NCI-H187 treated with DMSO at 0.1 percent for 48 hours (cell line): Measurements from ENCODE around the gene SNCA.

Experiments used
- DNase-seq: peaks from one replicate; lab custom pipeline; 2025; lab: John Stamatoyannopoulos, UW

Gene SNCA

GRCh38 chr4:89836897-89837384 lies at the start of gene SNCA:
SNCA (minus strand) TSS chr4:89837161; CDS start chr4:89835667, 1,494 bp downstream.
- DNase-seq = peak; percentile 32

- no peak for DNase-seq
Measured at GRCh38 chr4:89879215-89879614, 42.3 kb upstream of the SNCA start.

DNA sequence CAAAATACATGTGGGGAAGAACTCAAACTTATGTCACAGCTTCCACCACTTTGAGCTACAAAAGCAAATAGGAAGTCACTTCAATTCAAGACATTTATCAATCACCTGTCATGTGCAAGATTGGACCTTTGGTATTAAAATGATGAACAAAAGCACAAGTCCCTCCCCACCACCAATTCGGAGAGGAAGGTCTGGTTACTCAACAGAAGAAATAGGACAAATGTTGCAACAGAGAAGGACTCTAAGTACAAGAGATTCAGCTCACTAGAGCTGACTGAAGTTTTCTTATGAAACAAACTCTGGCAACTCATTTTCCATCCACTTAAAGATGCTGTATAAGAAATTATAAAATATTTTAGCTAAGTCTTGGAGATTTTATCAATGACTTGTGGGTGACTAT lies 41.6 kb upstream of the SNCA start:
- DNase-seq = no peak

DNA sequence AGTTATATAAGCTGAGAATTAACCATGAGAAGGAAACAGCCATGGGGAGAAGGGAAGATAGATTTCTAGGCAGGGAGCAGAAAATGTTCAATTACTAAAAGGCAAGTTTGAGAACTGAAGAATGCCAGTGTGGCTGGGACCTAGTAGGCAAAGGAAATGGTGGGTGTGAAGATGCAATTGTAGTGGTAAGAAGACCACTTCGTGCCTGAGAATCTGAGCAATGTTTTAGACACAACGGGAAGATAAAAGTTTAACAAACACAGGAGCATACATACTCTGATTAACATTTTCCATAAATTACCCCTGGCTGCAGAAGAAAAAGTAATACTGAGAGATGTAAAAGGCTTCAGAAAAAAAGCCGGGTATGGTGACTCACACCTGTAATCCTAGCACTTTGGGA lies 39.6 kb upstream of the SNCA start:
- no peak for DNase-seq

GRCh38 chr4:89871211-89871610 lies 34.2 kb upstream of the SNCA start:
- no peak for DNase-seq

GRCh38 chr4:89868999-89869589 lies 32.1 kb upstream of the SNCA start:
- no peak for DNase-seq

DNA sequence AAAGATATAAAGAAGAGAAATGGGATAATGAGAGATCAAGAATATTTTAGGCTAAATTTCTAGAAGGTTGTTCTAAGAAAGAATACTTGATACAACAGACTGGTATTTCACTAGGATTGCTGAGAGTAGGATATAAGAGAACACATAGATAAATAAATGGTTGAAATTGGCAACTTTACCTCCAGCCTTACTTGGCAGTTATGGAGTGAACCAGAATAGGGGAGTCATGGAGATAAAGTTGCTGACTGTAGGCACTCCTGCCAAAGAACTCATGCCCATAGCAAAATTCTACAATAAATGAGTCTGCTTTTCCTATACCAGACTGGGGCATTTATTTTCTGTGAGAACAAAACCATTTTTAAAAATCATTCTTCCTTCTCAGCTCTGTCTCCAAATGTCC lies 31.3 kb upstream of the SNCA start:
- DNase-seq = no peak

GRCh38 chr4:89863533-89863932 lies 26.6 kb upstream of the SNCA start:
- no peak for DNase-seq

GRCh38 chr4:89860971-89861370 lies 24.0 kb upstream of the SNCA start:
- DNase-seq = no peak

- DNase-seq = no peak
Measured at GRCh38 chr4:89855236-89855635, 18.3 kb upstream of the SNCA start.

GRCh38 chr4:89847571-89848325 lies 10.8 kb upstream of the SNCA start:
- peak; percentile 27 for DNase-seq

GRCh38 chr4:89839558-89839957 lies 2.6 kb upstream of the SNCA start:
- DNase-seq = no peak

- DNase-seq = no peak
Measured at GRCh38 chr4:89837993-89838390, 1.0 kb upstream of the SNCA start.

DNA sequence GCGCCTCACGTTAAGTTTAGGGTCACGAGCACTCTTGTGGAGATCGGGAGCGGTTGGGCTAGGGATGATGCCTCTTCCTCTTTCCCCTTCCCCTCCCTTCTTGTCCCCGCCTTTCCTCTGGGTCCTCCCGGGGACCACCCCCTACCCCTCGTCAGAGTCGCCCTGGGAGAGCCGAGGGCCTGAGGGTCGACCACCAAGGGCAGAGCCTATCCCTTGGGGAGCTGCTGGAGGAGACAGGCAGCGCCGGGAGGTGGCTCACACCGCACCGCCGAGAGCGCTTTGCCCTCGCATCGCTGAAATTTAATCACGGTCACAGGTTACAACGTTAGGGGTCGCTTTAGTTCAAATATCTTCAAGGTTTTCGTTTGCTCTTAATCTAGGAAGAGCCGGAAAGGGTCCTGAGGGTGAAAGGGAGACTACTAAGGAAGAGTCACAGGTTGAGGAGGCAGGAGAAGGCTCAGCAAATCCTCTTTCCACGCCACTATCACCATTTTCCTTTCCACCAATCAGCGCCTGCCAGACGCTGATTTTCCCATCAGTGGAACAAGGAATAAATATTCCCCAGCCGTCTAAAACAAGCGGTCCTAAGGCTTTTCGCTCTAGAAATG lies 528 bp upstream of the SNCA start:
- DNase-seq = no peak

- DNase-seq = no peak
Measured at GRCh38 chr4:89836031-89836745, 773 bp downstream of the SNCA start.

DNA sequence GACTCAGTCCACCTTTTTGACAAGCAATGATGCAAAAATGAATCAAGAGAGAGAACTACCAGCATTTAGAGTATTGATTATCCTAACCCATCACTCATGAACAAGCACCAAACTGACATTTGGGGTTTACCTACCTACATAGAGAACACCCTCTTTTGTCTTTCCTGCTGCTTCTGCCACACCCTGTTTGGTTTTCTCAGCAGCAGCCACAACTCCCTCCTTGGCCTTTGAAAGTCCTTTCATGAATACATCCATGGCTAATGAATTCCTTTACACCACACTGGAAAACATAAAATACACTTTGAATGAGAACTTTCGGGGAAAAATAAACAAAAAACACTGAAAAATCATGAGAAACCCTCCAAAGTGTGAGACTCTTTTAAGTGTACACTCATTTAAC lies 1.5 kb downstream of the SNCA start:
- no peak for DNase-seq

GRCh38 chr4:89834486-89835209 lies 2.3 kb downstream of the SNCA start:
- no peak for DNase-seq

- no peak for DNase-seq
Measured at GRCh38 chr4:89829470-89830138, 7.4 kb downstream of the SNCA start.

GRCh38 chr4:89823416-89823815 lies 13.5 kb downstream of the SNCA start:
- DNase-seq = no peak

DNA sequence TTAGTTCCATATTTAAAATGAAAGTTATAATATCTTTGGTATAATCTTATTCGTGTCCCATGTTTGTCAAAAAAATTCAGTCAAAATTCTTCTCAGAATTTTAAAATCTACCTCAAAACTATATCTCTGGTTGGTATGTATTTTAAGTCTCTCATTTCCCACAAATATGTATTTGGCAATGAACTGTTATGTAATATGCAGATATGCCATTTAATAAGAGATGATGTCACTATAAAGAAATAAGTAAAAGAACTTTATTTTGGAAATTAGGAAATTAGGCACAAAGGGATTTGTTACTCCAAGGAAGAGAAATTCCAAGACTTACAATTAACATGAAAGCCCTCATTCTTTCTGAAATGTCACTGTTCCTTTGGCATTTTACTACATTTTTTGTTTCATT lies 15.3 kb downstream of the SNCA start:
- DNase-seq = no peak

DNA sequence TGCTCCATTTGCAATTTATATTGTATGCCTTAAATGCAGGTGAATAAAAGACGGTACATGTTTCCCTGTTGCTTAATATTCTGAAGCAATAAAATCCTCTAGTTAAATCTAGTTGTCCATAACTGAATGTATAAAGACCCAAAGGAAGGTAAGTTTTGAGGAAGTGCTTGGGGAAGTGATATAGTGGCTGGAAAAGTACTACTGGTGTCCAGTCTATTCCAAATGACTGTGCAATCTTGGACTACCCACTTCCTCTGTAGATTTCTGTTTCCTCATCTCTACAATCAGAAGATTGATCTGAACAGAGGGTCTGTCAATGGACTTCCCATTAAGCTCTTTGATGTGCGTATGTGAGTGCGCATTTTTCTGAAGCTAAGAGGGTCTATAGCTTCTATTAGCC lies 17.0 kb downstream of the SNCA start:
- DNase-seq = no peak
